ENCODE results near the gene PPP1R26.

DNA sequence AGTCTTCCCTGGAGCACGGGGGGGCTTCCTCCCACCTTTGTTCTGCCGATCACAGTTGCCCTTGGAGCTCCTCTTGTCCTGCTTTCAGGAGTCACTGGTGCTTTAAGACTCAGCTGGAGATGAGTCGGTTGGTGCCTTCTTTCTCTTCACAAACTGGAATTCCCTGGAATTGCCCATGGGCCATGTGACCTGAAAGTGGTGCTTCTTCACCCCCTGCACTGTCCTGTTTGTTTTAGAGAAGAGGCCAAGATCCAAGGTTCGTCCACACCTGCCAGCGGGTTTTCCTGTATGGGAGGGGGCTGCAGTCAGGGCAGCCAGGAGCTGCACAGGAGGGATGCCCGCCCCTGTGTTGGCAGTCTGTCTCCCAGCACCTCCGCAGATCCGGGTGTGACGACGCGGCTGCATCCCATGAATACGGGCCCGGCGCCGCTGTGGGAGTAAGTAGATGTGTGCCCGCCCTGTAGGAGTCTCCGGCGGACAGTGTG lies 11.4 kb downstream of the PPP1R26 start:
- no peak for TF ChIP-seq POLR2A (IDR thresholded peaks at IDR 0.05)
- TF ChIP-seq, protein P1, sequence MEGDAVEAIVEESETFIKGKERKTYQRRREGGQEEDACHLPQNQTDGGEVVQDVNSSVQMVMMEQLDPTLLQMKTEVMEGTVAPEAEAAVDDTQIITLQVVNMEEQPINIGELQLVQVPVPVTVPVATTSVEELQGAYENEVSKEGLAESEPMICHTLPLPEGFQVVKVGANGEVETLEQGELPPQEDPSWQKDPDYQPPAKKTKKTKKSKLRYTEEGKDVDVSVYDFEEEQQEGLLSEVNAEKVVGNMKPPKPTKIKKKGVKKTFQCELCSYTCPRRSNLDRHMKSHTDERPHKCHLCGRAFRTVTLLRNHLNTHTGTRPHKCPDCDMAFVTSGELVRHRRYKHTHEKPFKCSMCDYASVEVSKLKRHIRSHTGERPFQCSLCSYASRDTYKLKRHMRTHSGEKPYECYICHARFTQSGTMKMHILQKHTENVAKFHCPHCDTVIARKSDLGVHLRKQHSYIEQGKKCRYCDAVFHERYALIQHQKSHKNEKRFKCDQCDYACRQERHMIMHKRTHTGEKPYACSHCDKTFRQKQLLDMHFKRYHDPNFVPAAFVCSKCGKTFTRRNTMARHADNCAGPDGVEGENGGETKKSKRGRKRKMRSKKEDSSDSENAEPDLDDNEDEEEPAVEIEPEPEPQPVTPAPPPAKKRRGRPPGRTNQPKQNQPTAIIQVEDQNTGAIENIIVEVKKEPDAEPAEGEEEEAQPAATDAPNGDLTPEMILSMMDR (IDR thresholded peaks at IDR 0.05): no peak
